H4 (cell line): ENCODE measurements around the gene TTC21A. TPM values are rescaled to one million over a fixed set of nuclear protein-coding genes. Genes with fewer than 3 reads are reported as not detected.
A peak's percentile ranks its signal among the peaks of the same experiment; 100 is the strongest.

Experiments used
- DNase-seq: peaks from one replicate; pipeline ENCODE4 v3.0.0-alpha.2; 2015; ENCODE audit warnings: low spot score
- total RNA-seq: library from RNA; depleted of rRNA; stranded (reverse); fragments of >200 nt; shearing (Covaris generic); gene quantifications from 2 replicates; pipeline ENCODE4 v1.2.3, GENCODE V29; 2014

TTC21A gene
- total RNA-seq, 1 experiment from 2014 or later = 0.35 TPM

- DNase-seq = no peak
Observed at GRCh38 chr3:39136533-39137434, 29.3 kb downstream of the TTC21A start.

- no peak for DNase-seq
Observed at GRCh38 chr3:39137435-39137936, 30.0 kb downstream of the TTC21A start.

- no peak for DNase-seq
Observed at GRCh38 chr3:39137991-39138803, 30.7 kb downstream of the TTC21A start.

- DNase-seq = no peak
Observed at GRCh38 chr3:39138804-39139415, 31.4 kb downstream of the TTC21A start.

- DNase-seq = no peak
Observed at GRCh38 chr3:39139442-39139841, 32.0 kb downstream of the TTC21A start.

GRCh38 chr3:39140341-39140971 lies 33.0 kb downstream of the TTC21A start:
- no peak for DNase-seq

- DNase-seq = no peak
Observed at GRCh38 chr3:39141171-39141995, 33.9 kb downstream of the TTC21A start.

GRCh38 chr3:39142067-39142466 lies 34.6 kb downstream of the TTC21A start:
- no peak for DNase-seq

GRCh38 chr3:39143051-39143885 lies 35.8 kb downstream of the TTC21A start:
- no peak for DNase-seq

GRCh38 chr3:39144095-39144747 lies 36.7 kb downstream of the TTC21A start:
- DNase-seq = no peak

- no peak for DNase-seq
Observed at GRCh38 chr3:39144748-39145380, 37.4 kb downstream of the TTC21A start.

- no peak for DNase-seq
Observed at GRCh38 chr3:39146083-39146501, 38.6 kb downstream of the TTC21A start.

- DNase-seq = peak; percentile 89
Observed at GRCh38 chr3:39146611-39147591, 39.4 kb downstream of the TTC21A start.

- peak; percentile 41 for DNase-seq
Observed at GRCh38 chr3:39147711-39148434, 40.4 kb downstream of the TTC21A start.

- DNase-seq = no peak
Observed at GRCh38 chr3:39148435-39149058, 41.1 kb downstream of the TTC21A start.

- DNase-seq = no peak
Observed at GRCh38 chr3:39149059-39149455, 41.6 kb downstream of the TTC21A start.
